WTC11 (cell line): ENCODE data around the gene ZNF493. TPM values are rescaled to one million over a fixed set of nuclear protein-coding genes. Genes with fewer than 3 reads are reported as not detected.

Experiments used
- ATAC-seq: fragments of 200-7000 bp; cut with Tn5 transposase; 2 replicates; pipeline ENCODE4 v1.10.0; 2021; ENCODE audit warnings: mild to moderate bottlenecking, moderate library complexity
- CTCF ChIA-PET: fragments of 300-600 bp; sonication (Branson Sonifier 250); formaldehyde crosslinking; loops from one replicate; lab custom pipeline; 2021; ENCODE audit warnings: antibody characterized with exemption; lab: Charles Lee
- POLR2A ChIA-PET: fragments of 350-600 bp; sonication (Branson Sonifier 250); formaldehyde crosslinking; loops from one replicate; lab custom pipeline; 2021; ENCODE audit warnings: antibody characterized with exemption; lab: Charles Lee
- DNase-seq: peaks from one replicate; pipeline ENCODE4 v3.0.0; 2021; ENCODE audit warnings: low spot score
- H3K27ac Mint-ChIP-seq: 2 replicates; pipeline ENCODE4 v1.8.0; 2021; ENCODE audit warnings: mixed read lengths
- H3K27me3 Mint-ChIP-seq: 2 replicates; pipeline ENCODE4 v1.8.0; 2021; ENCODE audit warnings: low read depth, mild to moderate bottlenecking, moderate library complexity, mixed read lengths
- H3K36me3 Mint-ChIP-seq: 2 replicates; pipeline ENCODE4 v1.8.0; 2021; ENCODE audit warnings: mixed read lengths
- H3K4me1 Mint-ChIP-seq: 2 replicates; pipeline ENCODE4 v1.8.0; 2022; ENCODE audit warnings: mixed read lengths
- H3K4me3 Mint-ChIP-seq: 2 replicates; pipeline ENCODE4 v1.8.0; 2021; ENCODE audit warnings: mild to moderate bottlenecking, moderate library complexity, mixed read lengths
- H3K9me3 Mint-ChIP-seq: 2 replicates; pipeline ENCODE4 v1.8.0; 2021; ENCODE audit warnings: mixed read lengths
- ATF6 ChIP-seq: sonication (generic); formaldehyde crosslinking; IDR thresholded peaks from 2 replicates; pipeline ENCODE4 v1.8.1; 2023; ENCODE audit warnings: mild to moderate bottlenecking, missing genetic modification reagents
- E2F5 ChIP-seq: sonication (generic); formaldehyde crosslinking; IDR thresholded peaks from 2 replicates; pipeline ENCODE4 v1.8.1; 2022; ENCODE audit warnings: mild to moderate bottlenecking, moderate library complexity, missing genetic modification reagents
- ESRRA ChIP-seq: sonication (generic); formaldehyde crosslinking; IDR thresholded peaks from 2 replicates; pipeline ENCODE4 v1.8.1; 2022; ENCODE audit warnings: mild to moderate bottlenecking, missing genetic modification reagents, borderline replicate concordance
- GABPB1 ChIP-seq: sonication (generic); formaldehyde crosslinking; IDR thresholded peaks from 2 replicates; pipeline ENCODE4 v1.8.1; 2023; ENCODE audit warnings: mild to moderate bottlenecking, missing genetic modification reagents
- MAX ChIP-seq: sonication (generic); formaldehyde crosslinking; IDR thresholded peaks from 2 replicates; pipeline ENCODE4 v1.8.0; 2022; ENCODE audit warnings: mild to moderate bottlenecking, missing genetic modification reagents
- MXD4 ChIP-seq: fragments of 250-450 bp; sonication (Bioruptor Pico); IDR thresholded peaks from 2 replicates; pipeline ENCODE4 v1.8.0; 2021; ENCODE audit warnings: mild to moderate bottlenecking, moderate library complexity, borderline replicate concordance
- NFE2L1 ChIP-seq: sonication (generic); formaldehyde crosslinking; IDR thresholded peaks from 2 replicates; pipeline ENCODE4 v1.8.1; 2023; ENCODE audit warnings: missing genetic modification reagents
- NR2C2 ChIP-seq: sonication (generic); formaldehyde crosslinking; IDR thresholded peaks from 2 replicates; pipeline ENCODE4 v1.8.0; 2022; ENCODE audit warnings: mild to moderate bottlenecking, missing genetic modification reagents
- NR3C1 ChIP-seq: sonication (generic); formaldehyde crosslinking; conservative IDR thresholded peaks from 2 replicates; pipeline ENCODE4 v1.8.1; 2023; ENCODE audit warnings: low read depth, mild to moderate bottlenecking, missing genetic modification reagents
- RELA ChIP-seq: sonication (generic); formaldehyde crosslinking; IDR thresholded peaks from 2 replicates; pipeline ENCODE4 v1.8.1; 2022; ENCODE audit warnings: missing genetic modification reagents, mild to moderate bottlenecking, borderline replicate concordance
- TEAD1 ChIP-seq: sonication (generic); formaldehyde crosslinking; IDR thresholded peaks from 2 replicates; pipeline ENCODE4 v1.8.0; 2022; ENCODE audit warnings: mild to moderate bottlenecking, missing genetic modification reagents
- TEAD4 ChIP-seq: sonication (generic); formaldehyde crosslinking; IDR thresholded peaks from 2 replicates; pipeline ENCODE4 v1.8.0; 2022; ENCODE audit warnings: mild to moderate bottlenecking, missing genetic modification reagents
- ZNF121 ChIP-seq: sonication (generic); formaldehyde crosslinking; IDR thresholded peaks from 2 replicates; pipeline ENCODE4 v1.8.0; 2023; ENCODE audit warnings: missing genetic modification reagents
- ZNF232 ChIP-seq: sonication (generic); formaldehyde crosslinking; IDR thresholded peaks from 2 replicates; pipeline ENCODE4 v1.8.0; 2022; ENCODE audit warnings: mild to moderate bottlenecking, missing genetic modification reagents
- total RNA-seq: library from RNA; stranded (reverse); gene quantifications from 3 replicates; pipeline ENCODE4 v1.2.3, GENCODE V29; 2021
- TF ChIP-seq, protein P1 (sequence below): sonication (generic); formaldehyde crosslinking; IDR thresholded peaks from 2 replicates; pipeline ENCODE4 v1.8.0; 2022; ENCODE audit warnings: mild to moderate bottlenecking, missing genetic modification reagents
- TF ChIP-seq, protein P2 (sequence below): sonication (generic); formaldehyde crosslinking; IDR thresholded peaks from 2 replicates; pipeline ENCODE4 v1.8.1; 2022; ENCODE audit warnings: mild to moderate bottlenecking, missing genetic modification reagents, moderate library complexity, borderline replicate concordance
- TF ChIP-seq, protein P3 (sequence below): fragments of 250-450 bp; sonication (Bioruptor Pico); IDR thresholded peaks from 2 replicates; pipeline ENCODE4 v1.9.0; 2021; ENCODE audit warnings: moderate library complexity, mild to moderate bottlenecking, inconsistent platforms, borderline replicate concordance
- TF ChIP-seq, protein P4 (sequence below): sonication (generic); formaldehyde crosslinking; IDR thresholded peaks from 2 replicates; pipeline ENCODE4 v1.8.1; 2023; ENCODE audit warnings: mild to moderate bottlenecking, moderate library complexity, missing genetic modification reagents

The ZNF493 gene
- total RNA-seq, 1 experiment from 2014 or later, result 22.2 TPM

GRCh38 chr19:21463449-21464105 lies 66.6 kb downstream of the ZNF493 start:
- peak overlapping the region; percentile 99 for H3K27ac Mint-ChIP-seq
- peaks cover 22% of the 10 kb centered on the region for H3K36me3 Mint-ChIP-seq
- H3K4me1 Mint-ChIP-seq, result peaks cover 9% of the 10 kb centered on the region; the same call in 1 of the 2 replicates
- H3K27me3 Mint-ChIP-seq, result peaks cover 8% of the 10 kb centered on the region
- ChIA-PET POLR2A (interaction anchor here (0.7 to 1.9 kb wide), 9 partner anchors 11 to 843 kb away, joined by 3 to 17 read pairs (median 4); partner anchors contain the start of genes ZNF100, ZNF429, ZNF493 and ZNF708), CTCF (interaction anchor here (0.5 to 2.5 kb wide), 4 partner anchors 11 to 156 kb away, joined by 3 to 18 read pairs (median 4); no protein-coding TSS in a partner anchor)
- peak overlapping the region; percentile 100 for H3K4me3 Mint-ChIP-seq
- peak; percentile 85 for DNase-seq
- peak; percentile 99 for ATAC-seq
- TF ChIP-seq ATF6 (CRISPR knock-in tag), result no peak
- TF ChIP-seq MAX (CRISPR knock-in tag), result no peak
- no peak for TF ChIP-seq TEAD1
- no peak for TF ChIP-seq MXD4 (CRISPR knock-in tag)
- no peak for TF ChIP-seq TEAD4
- TF ChIP-seq RELA (CRISPR knock-in tag), result no peak
- no peak for TF ChIP-seq NR3C1 (CRISPR knock-in tag)
- no peak for TF ChIP-seq GABPB1 (CRISPR knock-in tag)
- no peak for TF ChIP-seq ZNF121 (CRISPR knock-in tag)
- no peak for TF ChIP-seq ZNF232 (CRISPR knock-in tag)
- TF ChIP-seq, protein P1, sequence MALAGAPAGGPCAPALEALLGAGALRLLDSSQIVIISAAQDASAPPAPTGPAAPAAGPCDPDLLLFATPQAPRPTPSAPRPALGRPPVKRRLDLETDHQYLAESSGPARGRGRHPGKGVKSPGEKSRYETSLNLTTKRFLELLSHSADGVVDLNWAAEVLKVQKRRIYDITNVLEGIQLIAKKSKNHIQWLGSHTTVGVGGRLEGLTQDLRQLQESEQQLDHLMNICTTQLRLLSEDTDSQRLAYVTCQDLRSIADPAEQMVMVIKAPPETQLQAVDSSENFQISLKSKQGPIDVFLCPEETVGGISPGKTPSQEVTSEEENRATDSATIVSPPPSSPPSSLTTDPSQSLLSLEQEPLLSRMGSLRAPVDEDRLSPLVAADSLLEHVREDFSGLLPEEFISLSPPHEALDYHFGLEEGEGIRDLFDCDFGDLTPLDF (CRISPR knock-in tag), result no peak
- TF ChIP-seq, protein P2, sequence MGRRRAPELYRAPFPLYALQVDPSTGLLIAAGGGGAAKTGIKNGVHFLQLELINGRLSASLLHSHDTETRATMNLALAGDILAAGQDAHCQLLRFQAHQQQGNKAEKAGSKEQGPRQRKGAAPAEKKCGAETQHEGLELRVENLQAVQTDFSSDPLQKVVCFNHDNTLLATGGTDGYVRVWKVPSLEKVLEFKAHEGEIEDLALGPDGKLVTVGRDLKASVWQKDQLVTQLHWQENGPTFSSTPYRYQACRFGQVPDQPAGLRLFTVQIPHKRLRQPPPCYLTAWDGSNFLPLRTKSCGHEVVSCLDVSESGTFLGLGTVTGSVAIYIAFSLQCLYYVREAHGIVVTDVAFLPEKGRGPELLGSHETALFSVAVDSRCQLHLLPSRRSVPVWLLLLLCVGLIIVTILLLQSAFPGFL, result no peak
- TF ChIP-seq ESRRA, result no peak
- no peak for TF ChIP-seq NR2C2
- TF ChIP-seq E2F5, result no peak
- TF ChIP-seq, protein P3, sequence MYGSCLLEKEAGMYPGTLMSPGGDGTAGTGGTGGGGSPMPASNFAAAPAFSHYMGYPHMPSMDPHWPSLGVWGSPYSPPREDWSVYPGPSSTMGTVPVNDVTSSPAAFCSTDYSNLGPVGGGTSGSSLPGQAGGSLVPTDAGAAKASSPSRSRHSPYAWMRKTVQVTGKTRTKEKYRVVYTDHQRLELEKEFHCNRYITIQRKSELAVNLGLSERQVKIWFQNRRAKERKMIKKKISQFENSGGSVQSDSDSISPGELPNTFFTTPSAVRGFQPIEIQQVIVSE (CRISPR knock-in tag), result no peak
- no peak for TF ChIP-seq NFE2L1 (CRISPR knock-in tag)
- H3K9me3 Mint-ChIP-seq, result peaks cover 17% of the 10 kb centered on the region

DNA sequence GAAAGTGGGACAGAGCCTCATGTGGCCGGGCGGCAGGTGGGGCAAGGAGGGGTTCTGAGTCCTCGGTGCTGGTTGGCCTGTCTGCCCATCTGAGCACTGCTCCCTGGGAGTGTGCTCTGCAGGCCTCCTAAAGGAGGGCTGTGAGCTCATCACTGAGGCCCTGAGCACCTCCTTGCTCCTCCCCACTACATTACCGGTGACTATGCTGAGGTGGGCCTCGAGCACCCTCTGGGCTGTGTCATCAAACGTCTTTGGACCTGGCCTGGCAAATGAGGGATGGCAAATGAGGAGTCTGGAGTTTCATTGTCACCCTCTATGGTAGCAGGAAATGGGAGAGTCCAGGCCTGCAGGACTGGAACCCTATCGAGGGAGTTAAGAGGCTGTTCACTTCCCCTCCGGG lies 69.7 kb downstream of the ZNF493 start:
- Mint-ChIP-seq H3K4me1 (peaks cover 9% of the 10 kb centered on the region; the same call in 1 of the 2 replicates), H3K36me3 (peaks cover 14% of the 10 kb centered on the region)

More for the DNA sequence above, 69.7 kb downstream of the ZNF493 start:
- H3K9me3 Mint-ChIP-seq, result peaks cover 14% of the 10 kb centered on the region
- POLR2A ChIA-PET, result interaction anchor here (1.1 kb wide), 1 partner anchor 8 kb away, joined by 3 read pairs; no protein-coding TSS in a partner anchor
- H3K4me3 Mint-ChIP-seq, result no peak overlapping the region
- TF ChIP-seq, protein P4, sequence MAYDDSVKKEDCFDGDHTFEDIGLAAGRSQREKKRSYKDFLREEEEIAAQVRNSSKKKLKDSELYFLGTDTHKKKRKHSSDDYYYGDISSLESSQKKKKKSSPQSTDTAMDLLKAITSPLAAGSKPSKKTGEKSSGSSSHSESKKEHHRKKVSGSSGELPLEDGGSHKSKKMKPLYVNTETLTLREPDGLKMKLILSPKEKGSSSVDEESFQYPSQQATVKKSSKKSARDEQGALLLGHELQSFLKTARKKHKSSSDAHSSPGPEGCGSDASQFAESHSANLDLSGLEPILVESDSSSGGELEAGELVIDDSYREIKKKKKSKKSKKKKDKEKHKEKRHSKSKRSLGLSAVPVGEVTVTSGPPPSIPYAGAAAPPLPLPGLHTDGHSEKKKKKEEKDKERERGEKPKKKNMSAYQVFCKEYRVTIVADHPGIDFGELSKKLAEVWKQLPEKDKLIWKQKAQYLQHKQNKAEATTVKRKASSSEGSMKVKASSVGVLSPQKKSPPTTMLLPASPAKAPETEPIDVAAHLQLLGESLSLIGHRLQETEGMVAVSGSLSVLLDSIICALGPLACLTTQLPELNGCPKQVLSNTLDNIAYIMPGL (CRISPR knock-in tag), result no peak
- ATAC-seq, result no peak
- CTCF ChIA-PET, result interaction anchor here (0.7 to 2.1 kb wide), 2 partner anchors 17 to 160 kb away, joined by 3 to 6 read pairs; no protein-coding TSS in a partner anchor
- peaks cover 9% of the 10 kb centered on the region for H3K27me3 Mint-ChIP-seq
- H3K27ac Mint-ChIP-seq, result no peak overlapping the region
- no peak for DNase-seq
